GM18520 (cell line): ENCODE data around the gene SOHLH2.

Experiments
- ATAC-seq: cut with Tn5 transposase; IDR thresholded peaks from one replicate; pipeline ENCODE4 v1.9.1; 2021; ENCODE audit not compliant: unreplicated experiment

Gene SOHLH2

GRCh38 chr13:36214163-36214921 lies at the start of gene SOHLH2:
Gene SOHLH2 (minus strand): TSS chr13:36214556. CDS start chr13:36214526, 30 bp downstream.
- no peak for ATAC-seq

- no peak for ATAC-seq
Observed at GRCh38 chr13:36261976-36262375, 47.6 kb upstream of the SOHLH2 start.

- ATAC-seq: no peak
Observed at GRCh38 chr13:36261011-36261410, 46.7 kb upstream of the SOHLH2 start.

- no peak for ATAC-seq
Observed at GRCh38 chr13:36259361-36260137, 45.2 kb upstream of the SOHLH2 start.

GRCh38 chr13:36258831-36259230 lies 44.5 kb upstream of the SOHLH2 start:
- ATAC-seq: no peak

- ATAC-seq: peak; percentile 75
Observed at GRCh38 chr13:36251526-36251925, 37.2 kb upstream of the SOHLH2 start.

- ATAC-seq: no peak
Observed at GRCh38 chr13:36251017-36251416, 36.7 kb upstream of the SOHLH2 start.

GRCh38 chr13:36248700-36249099 lies 34.3 kb upstream of the SOHLH2 start:
- peak; percentile 30 for ATAC-seq

- ATAC-seq: no peak
Observed at GRCh38 chr13:36244990-36245389, 30.6 kb upstream of the SOHLH2 start.

- ATAC-seq: no peak
Observed at GRCh38 chr13:36244073-36244472, 29.7 kb upstream of the SOHLH2 start.

GRCh38 chr13:36242761-36243160 lies 28.4 kb upstream of the SOHLH2 start:
- no peak for ATAC-seq

GRCh38 chr13:36231236-36231635 lies 16.9 kb upstream of the SOHLH2 start:
- no peak for ATAC-seq

- no peak for ATAC-seq
Observed at GRCh38 chr13:36224730-36225129, 10.4 kb upstream of the SOHLH2 start.

GRCh38 chr13:36219883-36220282 lies 5.5 kb upstream of the SOHLH2 start:
- no peak for ATAC-seq

GRCh38 chr13:36217456-36217855 lies 3.1 kb upstream of the SOHLH2 start:
- no peak for ATAC-seq

GRCh38 chr13:36212789-36213188 lies 1.6 kb downstream of the SOHLH2 start:
- no peak for ATAC-seq

- ATAC-seq: no peak
Observed at GRCh38 chr13:36211567-36211966, 2.8 kb downstream of the SOHLH2 start.

GRCh38 chr13:36210738-36211137 lies 3.6 kb downstream of the SOHLH2 start:
- ATAC-seq: no peak

- no peak for ATAC-seq
Observed at GRCh38 chr13:36207672-36208071, 6.7 kb downstream of the SOHLH2 start.

- no peak for ATAC-seq
Observed at GRCh38 chr13:36193151-36193855, 21.1 kb downstream of the SOHLH2 start.

- no peak for ATAC-seq
Observed at GRCh38 chr13:36192166-36192565, 22.2 kb downstream of the SOHLH2 start.

- ATAC-seq: no peak
Observed at GRCh38 chr13:36190771-36191170, 23.6 kb downstream of the SOHLH2 start.
